AG09309 (cell line): ENCODE data around the gene CAPN14.

Source experiments
- DNase-seq: peaks from one replicate; pipeline ENCODE4 v3.0.0-alpha.2; 2010; ENCODE audit warnings: low read depth
- H3K4me3 ChIP-seq: 2 replicates; pipeline ENCODE4 v1.5.1; 2011; ENCODE audit warnings: mild to moderate bottlenecking, low read depth, low read length, moderate library complexity; ENCODE audit not compliant: control insufficient read depth
- TF ChIP-seq, protein P1 (sequence below): IDR thresholded peaks from 2 replicates; pipeline ENCODE4 v1.5.1; 2011; ENCODE audit warnings: mild to moderate bottlenecking, low read depth, low read length, inconsistent platforms; ENCODE audit not compliant: insufficient read depth, control insufficient read depth; ENCODE audit errors: missing control alignments

The CAPN14 gene

GRCh38 chr2:31200972-31201371 lies 16.3 kb downstream of the CAPN14 start:
- TF ChIP-seq, protein P1, sequence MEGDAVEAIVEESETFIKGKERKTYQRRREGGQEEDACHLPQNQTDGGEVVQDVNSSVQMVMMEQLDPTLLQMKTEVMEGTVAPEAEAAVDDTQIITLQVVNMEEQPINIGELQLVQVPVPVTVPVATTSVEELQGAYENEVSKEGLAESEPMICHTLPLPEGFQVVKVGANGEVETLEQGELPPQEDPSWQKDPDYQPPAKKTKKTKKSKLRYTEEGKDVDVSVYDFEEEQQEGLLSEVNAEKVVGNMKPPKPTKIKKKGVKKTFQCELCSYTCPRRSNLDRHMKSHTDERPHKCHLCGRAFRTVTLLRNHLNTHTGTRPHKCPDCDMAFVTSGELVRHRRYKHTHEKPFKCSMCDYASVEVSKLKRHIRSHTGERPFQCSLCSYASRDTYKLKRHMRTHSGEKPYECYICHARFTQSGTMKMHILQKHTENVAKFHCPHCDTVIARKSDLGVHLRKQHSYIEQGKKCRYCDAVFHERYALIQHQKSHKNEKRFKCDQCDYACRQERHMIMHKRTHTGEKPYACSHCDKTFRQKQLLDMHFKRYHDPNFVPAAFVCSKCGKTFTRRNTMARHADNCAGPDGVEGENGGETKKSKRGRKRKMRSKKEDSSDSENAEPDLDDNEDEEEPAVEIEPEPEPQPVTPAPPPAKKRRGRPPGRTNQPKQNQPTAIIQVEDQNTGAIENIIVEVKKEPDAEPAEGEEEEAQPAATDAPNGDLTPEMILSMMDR, result no peak
- H3K4me3 ChIP-seq, result no peak overlapping the region
- no peak for DNase-seq

GRCh38 chr2:31199206-31199605 lies 18.1 kb downstream of the CAPN14 start:
- DNase-seq, result no peak
- TF ChIP-seq, protein P1, result no peak
- H3K4me3 ChIP-seq, result no peak overlapping the region

DNA sequence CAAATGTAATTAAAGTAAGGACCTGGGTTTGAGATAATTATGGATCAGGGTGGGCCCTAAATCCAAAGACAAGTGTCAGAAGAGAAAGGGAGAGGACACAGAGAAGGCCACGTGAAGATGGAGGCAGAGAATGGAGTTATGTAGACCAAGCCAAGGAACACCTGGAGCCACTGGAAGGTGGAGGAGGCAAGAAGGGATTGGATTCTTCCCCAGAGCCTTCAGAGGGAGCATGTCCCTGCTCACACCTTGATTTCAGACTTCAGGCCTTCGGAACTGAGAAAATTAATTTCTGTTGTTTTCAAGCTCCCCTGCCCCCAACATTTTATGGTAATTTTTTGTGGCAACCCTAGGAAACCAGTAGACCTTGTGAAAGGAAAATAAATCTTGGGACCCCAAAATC lies 19.6 kb downstream of the CAPN14 start:
- TF ChIP-seq, protein P1, result no peak

DNA sequence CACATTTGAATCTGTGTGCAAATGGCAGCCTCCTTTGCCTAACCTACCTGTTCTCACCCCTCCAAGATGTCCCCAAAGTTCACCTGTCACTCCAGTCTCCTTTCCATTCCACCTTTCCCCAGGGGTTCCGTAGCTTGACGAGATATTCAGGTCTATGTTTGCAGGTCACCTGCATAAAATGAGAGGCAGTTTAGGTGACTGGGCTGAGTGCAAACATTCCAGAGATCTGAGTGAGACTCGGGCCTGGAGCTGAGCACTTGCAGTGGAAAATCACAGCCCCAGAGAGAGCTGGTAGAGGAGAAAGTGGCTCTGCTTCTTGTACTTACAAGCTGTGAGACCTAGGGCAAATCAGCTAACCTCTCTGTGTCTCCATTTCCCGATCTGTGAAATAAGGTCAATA lies 20.1 kb downstream of the CAPN14 start:
- H3K4me3 ChIP-seq, result no peak overlapping the region
- no peak for DNase-seq
- TF ChIP-seq, protein P1, result no peak

More for the DNA sequence above, 19.6 kb downstream of the CAPN14 start:
- no peak for DNase-seq
- no peak overlapping the region for H3K4me3 ChIP-seq

DNA sequence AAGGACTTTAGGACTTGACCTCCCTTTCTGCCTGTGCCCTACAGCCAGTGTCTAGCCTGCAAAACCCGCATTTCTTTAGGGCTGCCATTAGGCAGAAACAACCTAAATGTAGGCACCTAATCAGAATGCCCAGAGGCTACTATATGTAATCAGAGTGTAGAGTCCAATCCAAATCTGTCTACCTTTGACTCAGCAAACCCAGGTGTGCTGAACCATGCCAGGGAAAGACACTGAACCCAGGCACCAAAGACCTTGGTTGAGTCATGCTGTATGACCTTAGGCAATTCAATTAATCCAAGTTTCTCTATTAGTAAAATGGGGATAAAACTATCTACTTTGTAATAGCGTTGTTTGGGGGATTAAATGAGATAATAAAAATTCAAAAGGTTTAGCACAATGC lies 20.7 kb downstream of the CAPN14 start:
- no peak for DNase-seq
- TF ChIP-seq, protein P1, result no peak
- no peak overlapping the region for H3K4me3 ChIP-seq

DNA sequence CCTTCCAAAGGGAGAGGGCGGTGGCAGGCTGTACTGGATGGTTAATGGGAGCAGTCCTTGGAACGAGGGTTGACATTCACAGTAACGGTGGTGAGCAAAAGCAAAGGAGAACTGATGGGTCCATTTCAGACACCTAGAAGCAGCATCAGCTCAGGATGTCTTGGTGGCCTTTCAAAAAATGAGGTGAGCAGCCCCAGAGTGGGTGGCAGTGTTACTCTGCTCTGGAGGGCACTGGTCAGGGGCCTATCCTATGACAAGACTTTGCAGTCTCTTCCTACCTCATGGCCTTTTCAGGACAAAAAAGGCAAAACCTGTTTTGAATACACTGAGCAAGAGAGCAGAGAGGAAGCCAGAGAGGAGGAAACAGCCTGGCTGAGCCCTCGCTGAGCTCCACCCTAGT lies 23.5 kb downstream of the CAPN14 start:
- DNase-seq, result no peak
- TF ChIP-seq, protein P1, result no peak

DNA sequence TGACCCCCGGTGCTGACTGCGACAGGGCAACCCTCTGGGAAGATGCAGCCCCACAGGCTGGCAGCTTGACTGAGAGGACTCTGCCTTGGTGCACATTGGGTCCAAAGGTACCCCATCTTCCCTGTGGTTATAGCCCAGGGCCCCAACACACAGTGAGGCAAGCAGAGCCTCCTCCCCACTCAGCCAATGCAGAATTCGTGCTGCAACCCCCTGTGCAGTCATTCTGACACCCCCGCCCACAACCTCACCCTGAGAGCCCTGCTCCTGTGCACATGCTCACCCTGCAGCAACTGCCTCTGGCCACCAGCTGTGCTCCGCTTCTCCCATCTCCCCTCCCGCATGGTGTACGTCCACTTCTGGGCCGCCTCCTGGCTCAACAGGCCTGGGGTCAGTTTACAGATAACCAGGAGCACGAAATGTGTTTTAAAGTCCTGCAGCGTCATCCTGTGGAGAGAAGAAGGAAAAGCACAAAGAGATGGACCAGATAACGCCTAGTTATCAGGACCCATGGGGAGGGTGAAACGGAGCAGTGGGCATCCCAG lies 24.4 kb downstream of the CAPN14 start:
- TF ChIP-seq, protein P1, result no peak
- no peak overlapping the region for H3K4me3 ChIP-seq
- no peak for DNase-seq

More for the DNA sequence above, 23.5 kb downstream of the CAPN14 start:
- no peak overlapping the region for H3K4me3 ChIP-seq
